Activated naive CD8-positive, alpha-beta T cell treated with anti-CD3 and anti-CD28 coated beads, Interleukin-2, amount 50 U/mL, for 16 hours (primary cell): Measurements from ENCODE around the gene PTPRD.

Experiments used
- DNase-seq: peaks from one replicate; pipeline ENCODE4 v3.0.0-alpha.2; 2020; ENCODE audit warnings: low read depth, low spot score

PTPRD gene

DNA sequence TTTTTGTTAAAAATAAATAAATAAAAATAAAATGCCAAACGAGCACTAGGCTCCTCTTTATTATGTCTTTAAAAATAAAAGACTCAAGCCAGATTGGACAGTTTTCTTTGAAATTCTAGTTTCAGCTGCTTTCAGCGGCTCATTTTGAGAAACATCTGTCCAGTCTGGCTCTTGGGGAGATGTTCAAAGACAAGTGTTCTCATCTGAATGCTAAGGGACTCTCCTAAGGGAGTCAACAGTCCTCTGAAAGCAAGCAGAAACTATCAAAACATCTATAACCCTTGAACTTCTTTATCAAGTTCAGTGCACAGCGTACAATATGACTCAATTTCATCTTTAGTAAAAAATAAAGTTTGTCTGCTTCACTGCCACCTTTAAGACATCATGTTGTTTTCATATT is 1927.0 kb downstream of the PTPRD start:
- no peak for DNase-seq

DNA sequence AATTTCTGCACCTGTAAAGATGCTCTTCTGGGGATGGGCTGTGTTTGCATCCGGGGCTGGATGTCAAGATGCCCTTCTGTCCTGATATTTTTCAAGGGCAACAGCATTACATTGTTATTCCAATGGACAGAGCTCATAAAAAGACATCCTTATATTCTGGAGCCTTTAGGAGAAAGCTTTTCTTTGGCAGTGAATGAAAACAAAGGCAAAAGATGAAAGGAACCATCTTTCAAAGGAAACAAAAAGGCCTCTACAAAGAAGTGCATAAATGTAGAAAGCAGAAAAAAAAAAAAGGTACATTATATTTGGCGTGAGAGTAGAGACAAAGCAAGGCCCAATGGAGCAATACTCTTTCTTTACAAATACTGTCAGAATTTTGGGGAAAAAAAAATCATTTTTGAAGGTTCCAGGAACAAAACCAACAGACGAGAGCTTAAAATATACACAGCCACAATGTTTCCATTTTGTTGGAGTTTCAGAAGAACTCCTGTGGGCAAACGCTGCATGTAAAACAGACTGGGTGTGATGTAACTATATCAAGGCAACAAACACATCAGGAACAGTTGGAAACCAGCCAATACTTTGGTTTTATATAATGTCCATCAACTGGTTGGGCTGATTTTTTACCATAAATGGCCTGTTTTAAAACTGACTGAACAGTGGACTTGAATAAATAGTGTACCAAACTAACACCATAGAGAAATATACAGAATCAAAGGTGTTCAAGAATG is 1927.7 kb downstream of the PTPRD start:
- no peak for DNase-seq

GRCh38 chr9:8683496-8683895 is 1929.3 kb downstream of the PTPRD start:
- DNase-seq: no peak

GRCh38 chr9:8680658-8681057 is 1932.1 kb downstream of the PTPRD start:
- DNase-seq: no peak

DNA sequence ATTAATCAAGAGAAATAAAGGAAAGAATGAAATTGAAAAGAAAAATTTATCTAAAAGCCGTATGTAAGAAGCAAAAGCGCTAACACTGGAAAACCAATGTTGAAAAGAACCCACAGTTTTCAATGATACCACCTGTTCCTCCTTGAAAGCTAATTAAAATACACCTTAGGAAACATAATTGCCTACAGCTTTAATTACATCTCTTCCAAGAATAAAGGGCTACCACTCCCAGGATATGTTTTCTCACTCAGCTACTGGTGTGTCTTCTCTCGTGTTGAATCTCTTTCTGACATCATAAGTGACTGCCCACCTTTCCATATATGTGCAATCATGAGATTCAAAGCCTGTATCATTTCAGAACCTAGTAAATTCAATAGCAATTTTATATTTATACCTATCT is 1932.6 kb downstream of the PTPRD start:
- DNase-seq: no peak

GRCh38 chr9:8679371-8679822 is 1933.4 kb downstream of the PTPRD start:
- DNase-seq: no peak

DNA sequence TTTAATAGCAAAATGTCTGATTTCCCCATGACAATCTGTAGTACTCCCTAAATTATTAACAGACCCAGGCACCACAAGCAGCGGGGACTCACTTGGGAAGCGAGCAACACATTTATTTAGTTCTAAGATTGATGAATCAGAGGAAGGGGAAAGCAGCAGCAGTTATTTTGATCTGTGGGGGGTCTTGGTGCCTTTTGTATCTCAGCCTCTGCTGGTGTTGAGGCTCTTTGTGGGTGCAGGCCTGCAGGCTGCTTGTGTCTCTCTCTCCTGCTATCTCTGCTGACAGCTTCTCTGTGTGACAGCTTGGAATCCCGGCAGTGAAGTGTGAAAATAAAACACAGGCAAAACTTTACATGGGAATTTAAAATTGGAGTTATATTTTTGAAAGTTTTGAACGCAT is 1935.1 kb downstream of the PTPRD start:
- DNase-seq: no peak

DNA sequence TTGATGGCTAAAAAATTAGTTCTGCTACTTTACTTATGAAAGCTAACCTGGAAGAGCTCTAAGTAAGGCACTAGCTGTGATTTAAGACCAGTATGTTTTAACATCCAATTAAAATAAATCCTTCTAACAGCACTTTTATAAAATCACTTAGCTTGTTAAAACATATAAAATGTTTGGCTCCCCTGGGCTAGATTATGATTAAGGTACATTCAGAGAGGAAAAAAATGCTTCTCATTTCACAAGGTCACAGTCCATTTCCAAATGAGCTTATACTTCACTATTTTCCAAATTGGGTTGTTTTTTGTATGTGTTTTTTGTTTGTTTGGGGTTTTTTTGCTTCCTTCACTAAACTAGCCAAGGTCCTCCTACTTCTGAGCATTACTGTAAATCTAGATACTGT is 1938.3 kb downstream of the PTPRD start:
- no peak for DNase-seq

GRCh38 chr9:8673830-8674229 is 1939.0 kb downstream of the PTPRD start:
- DNase-seq: no peak

DNA sequence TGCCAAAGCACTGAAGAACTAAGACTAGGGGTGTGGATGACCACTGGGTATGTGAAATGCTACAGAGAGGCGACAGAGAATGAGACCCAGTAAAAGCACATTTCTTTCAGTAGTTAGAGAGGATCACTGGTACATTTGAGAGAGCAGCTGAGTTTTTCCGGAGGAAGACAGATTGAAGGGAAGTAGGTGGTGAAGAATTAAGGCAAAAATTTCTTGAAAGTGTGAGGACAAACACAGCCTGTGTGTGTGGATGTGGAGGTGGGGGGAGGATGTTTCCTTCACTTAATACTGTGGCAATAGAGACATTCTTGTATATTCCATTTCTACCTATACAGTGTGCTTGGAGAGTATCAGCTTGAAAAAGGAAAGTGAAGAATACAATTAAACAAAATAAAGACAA is 1942.1 kb downstream of the PTPRD start:
- no peak for DNase-seq

- no peak for DNase-seq
These were observed 1944.1 kb downstream of the PTPRD start for GRCh38 chr9:8668751-8669150.

DNA sequence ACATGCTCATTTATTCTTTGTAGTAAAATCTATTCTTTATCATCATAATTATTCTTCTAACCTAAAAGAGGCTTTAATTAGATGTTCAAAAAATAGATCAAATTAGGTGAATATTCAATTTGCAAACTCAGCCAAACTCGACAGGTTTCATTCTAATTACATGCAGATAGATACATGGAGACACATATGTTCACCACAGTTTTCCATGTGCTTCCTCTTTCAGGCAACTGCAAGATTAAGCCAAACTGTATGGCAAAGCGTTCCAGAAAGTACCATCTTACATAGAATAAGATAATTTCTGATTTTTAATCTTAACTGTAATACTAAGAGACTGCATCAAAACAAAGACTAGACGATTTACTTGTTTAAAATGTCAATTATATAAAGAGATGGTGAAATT is 1944.6 kb downstream of the PTPRD start:
- no peak for DNase-seq

- DNase-seq: no peak
These were observed 1946.7 kb downstream of the PTPRD start for GRCh38 chr9:8666060-8666459.

DNA sequence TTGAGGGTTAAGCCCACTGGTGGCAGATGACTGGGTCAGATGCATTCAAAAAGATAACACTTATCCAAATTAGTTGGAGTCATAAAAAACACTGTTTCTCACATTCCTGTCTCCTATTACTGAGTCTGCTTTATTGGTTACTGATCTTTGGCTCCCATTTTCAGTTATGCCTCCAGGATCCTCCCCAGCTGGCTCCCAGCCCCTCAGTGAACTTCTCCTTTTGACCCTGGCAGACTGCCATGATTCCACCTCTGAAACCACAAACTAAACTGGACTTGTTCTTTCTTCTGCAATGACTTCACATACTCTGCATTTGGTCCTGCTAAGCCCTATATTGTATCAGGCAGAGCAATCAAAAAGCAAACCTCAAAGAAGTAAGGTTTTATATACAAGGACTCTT is 1952.4 kb downstream of the PTPRD start:
- no peak for DNase-seq

DNA sequence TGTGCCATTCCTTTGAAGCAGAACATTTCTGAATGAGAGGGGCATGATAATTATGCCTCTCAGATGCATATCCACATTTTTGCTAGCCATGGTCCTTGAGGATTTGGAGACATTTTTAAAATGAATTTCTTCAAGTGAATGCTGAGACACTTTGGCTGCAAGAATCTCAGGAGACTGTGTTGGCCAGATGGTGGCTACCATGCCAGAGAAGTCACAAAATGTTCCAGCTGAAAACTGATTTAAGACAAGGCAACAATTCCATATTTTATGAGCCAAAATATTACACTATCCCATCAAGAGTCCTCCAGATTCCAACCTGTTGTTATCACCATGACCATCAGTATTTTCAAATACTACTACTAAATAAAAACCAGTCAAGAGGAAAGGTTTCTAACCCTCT is 1953.7 kb downstream of the PTPRD start:
- no peak for DNase-seq

GRCh38 chr9:8655071-8655470 is 1957.7 kb downstream of the PTPRD start:
- DNase-seq: no peak

DNA sequence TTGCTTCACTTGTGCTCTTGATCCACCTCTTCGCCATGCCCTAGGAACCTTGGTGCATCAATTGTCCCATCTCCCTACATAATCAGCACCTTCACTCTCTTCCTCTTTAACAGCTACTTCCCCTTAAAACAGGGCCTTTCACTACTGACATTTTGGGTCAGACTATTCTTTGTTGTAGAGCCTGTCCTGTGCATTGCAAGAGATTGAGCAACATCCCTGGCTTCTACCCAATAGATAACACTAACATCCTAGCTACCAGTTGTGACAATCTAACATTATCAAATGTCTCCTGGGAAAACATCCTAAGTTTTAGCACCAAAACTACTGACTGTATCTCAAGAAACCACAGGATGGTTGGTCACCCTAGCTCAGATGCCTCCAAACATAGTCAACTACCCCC is 1958.9 kb downstream of the PTPRD start:
- no peak for DNase-seq

- DNase-seq: no peak
These were observed 1959.7 kb downstream of the PTPRD start for GRCh38 chr9:8653111-8653510.

DNA sequence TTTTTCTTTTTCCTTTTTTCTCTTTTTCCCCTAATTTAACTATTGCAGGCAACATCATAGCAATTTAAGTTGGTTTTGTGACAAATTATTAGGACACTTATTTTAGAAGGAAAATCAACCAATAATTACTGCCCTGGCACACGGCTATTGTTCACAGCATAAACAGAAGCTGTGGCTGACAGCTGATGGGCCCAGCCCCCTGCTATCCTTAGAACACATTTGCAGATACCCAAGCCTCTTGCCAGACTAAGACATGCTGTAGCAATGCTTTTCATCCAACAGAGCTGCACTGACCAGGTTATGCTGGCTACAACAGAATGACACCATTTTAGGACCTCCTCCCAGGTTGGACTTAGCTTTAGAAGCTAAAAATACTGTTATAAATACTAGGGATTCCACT is 1960.5 kb downstream of the PTPRD start:
- DNase-seq: no peak

GRCh38 chr9:8651846-8652215 is 1961.0 kb downstream of the PTPRD start:
- no peak for DNase-seq

DNA sequence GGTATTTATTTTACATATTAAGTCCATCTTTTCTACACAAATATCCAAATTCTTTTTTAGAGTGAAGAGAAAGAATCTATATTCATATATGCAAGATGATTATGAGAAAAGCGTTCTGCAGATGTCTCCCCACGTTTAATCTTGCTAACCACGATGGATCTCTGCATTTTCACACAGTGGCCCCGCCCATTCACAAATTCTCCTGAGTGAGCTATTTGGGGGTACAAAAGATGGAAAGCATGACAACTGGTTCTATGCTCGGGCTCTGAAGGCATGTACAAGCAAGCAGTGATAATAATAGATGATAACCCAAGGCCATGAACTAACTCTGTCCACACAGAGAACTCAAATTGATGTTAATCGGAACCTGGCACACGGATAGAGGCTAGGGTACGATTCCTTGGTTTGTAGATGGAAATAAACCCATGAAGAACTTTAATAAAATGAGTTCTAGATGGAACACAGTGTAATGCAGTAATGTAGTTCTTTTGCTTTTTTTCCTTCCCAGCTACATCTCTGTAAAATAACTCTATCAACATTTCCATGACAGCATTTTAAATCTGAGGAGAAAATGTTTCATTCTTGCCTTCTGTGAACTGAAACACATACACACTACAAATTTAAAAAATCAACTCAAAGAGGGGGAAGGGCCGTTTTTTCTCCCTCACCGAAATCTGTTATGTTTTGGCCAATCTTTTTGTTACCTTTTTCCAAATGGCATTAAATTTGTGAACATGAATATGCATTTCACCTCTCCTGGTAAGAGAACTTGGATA is 1961.5 kb downstream of the PTPRD start:
- DNase-seq: no peak

DNA sequence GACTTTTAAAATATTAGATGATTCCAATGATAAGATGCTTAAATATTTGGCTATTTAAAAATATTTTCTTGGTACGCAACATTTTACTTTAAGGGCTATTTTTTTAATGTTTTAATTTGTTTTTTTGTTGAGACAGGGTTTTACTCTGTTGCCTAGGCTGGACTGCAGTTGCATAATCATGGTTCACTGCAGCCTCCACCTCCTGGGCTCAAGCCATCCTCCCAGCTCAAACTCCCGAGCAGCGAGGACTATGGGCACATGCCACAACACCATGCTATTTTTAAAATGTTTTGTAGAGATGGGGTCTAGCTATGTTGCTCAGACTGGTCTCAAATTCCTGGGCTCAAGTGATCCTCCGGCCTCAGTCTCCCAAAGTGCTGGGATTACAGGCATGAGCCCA is 1963.0 kb downstream of the PTPRD start:
- DNase-seq: no peak

- DNase-seq: no peak
These were observed 1963.6 kb downstream of the PTPRD start for GRCh38 chr9:8649160-8649559.
